ENCODE data around the gene PRAMEF14.
A peak's percentile ranks its signal among the peaks of the same experiment; 100 is the strongest.
"Not testable (repeated sequence)": the region's sequence is repeated elsewhere in the genome, so short reads cannot be mapped to it uniquely, and the experiment has no call there.

Gene PRAMEF14

DNA sequence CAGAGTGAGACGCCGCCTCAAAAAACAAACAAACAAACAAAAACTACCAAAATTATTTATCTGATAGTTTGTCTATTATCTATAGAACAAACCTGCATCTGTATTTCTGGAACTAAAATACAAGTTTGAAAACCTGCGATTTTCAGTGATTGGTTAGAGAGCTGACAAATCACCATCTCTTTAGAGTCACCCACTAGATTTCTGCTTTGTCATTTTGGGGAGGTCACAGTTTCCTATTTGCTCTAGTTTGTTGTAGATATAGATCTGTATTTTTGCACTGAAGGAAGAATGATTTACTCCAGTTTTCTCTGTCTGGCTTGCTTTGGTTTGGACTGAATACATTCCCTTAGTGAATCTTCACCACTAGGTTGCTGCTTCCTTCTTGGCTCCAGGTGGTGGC is 19.6 kb upstream of the PRAMEF14 start:
- H2BK5ac ChIP-seq (ENCODE audit: low read length); H2AK5ac ChIP-seq (ENCODE audit: low read depth, low read length); H3K9me3 ChIP-seq (replicated peaks in 1 of 2; ENCODE audit: control insufficient read depth in 2 of 2, insufficient read depth in 1 of 2, low read depth in 1 of 2, low read length in 2 of 2); H2AFZ ChIP-seq (ENCODE audit: low read length); H3K4me1 ChIP-seq (ENCODE audit: control insufficient read depth in 2 of 2, insufficient read depth in 1 of 2, low read depth in 1 of 2, low read length in 2 of 2); H3K23ac ChIP-seq (ENCODE audit: low read depth, low read length, poor library complexity); H3K4me2 ChIP-seq (ENCODE audit: insufficient read depth, low read length, poor library complexity, severe bottlenecking); H3K27ac ChIP-seq (replicated peaks; ENCODE audit: low read length); H2BK120ac ChIP-seq (ENCODE audit: low read depth, low read length); H3K36me3 ChIP-seq (replicated peaks in 1 of 2; ENCODE audit: control insufficient read depth in 2 of 2, insufficient read depth in 2 of 2, low read length in 2 of 2); H4K8ac ChIP-seq (ENCODE audit: low read depth, low read length); H3K27me3 ChIP-seq (ENCODE audit: control insufficient read depth in 3 of 3, insufficient read depth in 3 of 3, low read depth in 1 of 3, low read length in 3 of 3); H3K79me1 ChIP-seq (ENCODE audit: low read depth, low read length); H3K18ac ChIP-seq (ENCODE audit: low read length); H3K9ac ChIP-seq (ENCODE audit: low read depth, low read length, poor library complexity); H3K14ac ChIP-seq (ENCODE audit: low read length); H3K4me3 ChIP-seq (ENCODE audit: low read length in 2 of 2); H4K91ac ChIP-seq (ENCODE audit: low read depth, low read length, poor library complexity); H2BK12ac ChIP-seq (ENCODE audit: low read length); H2BK15ac ChIP-seq (ENCODE audit: low read length); DNase-seq (ENCODE audit: low spot score); H3K4ac ChIP-seq (ENCODE audit: low read length): not testable (repeated sequence)
- WGBS, 2 donors (ENCODE audit: extremely low coverage in 2 of 2, insufficient read length in 2 of 2, insufficient replicate concordance in 1 of 2): no CpG with 5 or more reads among the region's 3 CpGs

DNA sequence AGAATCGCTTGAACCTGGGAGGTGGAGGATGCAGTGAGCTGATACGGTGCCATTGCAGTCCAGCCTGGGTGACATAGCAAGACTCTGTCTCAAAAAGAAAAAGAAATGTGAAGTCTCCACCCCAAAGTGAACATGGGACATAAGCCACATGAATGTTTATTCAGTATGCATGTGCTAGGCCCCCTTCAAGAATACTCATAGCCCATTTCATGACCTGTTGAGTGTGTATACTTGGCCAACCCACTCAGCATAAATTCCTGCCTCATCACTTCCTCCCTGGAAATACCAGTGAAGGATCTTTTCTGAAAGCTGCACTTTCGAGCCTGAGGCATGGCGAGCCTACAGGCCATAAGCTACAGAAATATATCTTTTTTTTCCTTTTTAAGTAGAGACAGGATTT is 18.0 kb upstream of the PRAMEF14 start:
- H3K27me3 ChIP-seq (ENCODE audit: control insufficient read depth in 3 of 3, insufficient read depth in 3 of 3, low read depth in 1 of 3, low read length in 3 of 3); H3K23ac ChIP-seq (ENCODE audit: low read depth, low read length, poor library complexity); H2AK5ac ChIP-seq (ENCODE audit: low read depth, low read length); H2BK5ac ChIP-seq (ENCODE audit: low read length); H3K4me3 ChIP-seq (ENCODE audit: low read length in 2 of 2); H3K14ac ChIP-seq (ENCODE audit: low read length); H3K79me1 ChIP-seq (ENCODE audit: low read depth, low read length); H3K4me1 ChIP-seq (ENCODE audit: control insufficient read depth in 2 of 2, insufficient read depth in 1 of 2, low read depth in 1 of 2, low read length in 2 of 2); DNase-seq (ENCODE audit: low spot score); H3K36me3 ChIP-seq (replicated peaks in 1 of 2; ENCODE audit: control insufficient read depth in 2 of 2, insufficient read depth in 2 of 2, low read length in 2 of 2); H2BK120ac ChIP-seq (ENCODE audit: low read depth, low read length); H3K9ac ChIP-seq (ENCODE audit: low read depth, low read length, poor library complexity); H3K4me2 ChIP-seq (ENCODE audit: insufficient read depth, low read length, poor library complexity, severe bottlenecking); H2BK12ac ChIP-seq (ENCODE audit: low read length); H2AFZ ChIP-seq (ENCODE audit: low read length); H3K18ac ChIP-seq (ENCODE audit: low read length); H4K8ac ChIP-seq (ENCODE audit: low read depth, low read length); H3K27ac ChIP-seq (replicated peaks; ENCODE audit: low read length); H4K91ac ChIP-seq (ENCODE audit: low read depth, low read length, poor library complexity); H3K4ac ChIP-seq (ENCODE audit: low read length); H2BK15ac ChIP-seq (ENCODE audit: low read length); H3K9me3 ChIP-seq (replicated peaks in 1 of 2; ENCODE audit: control insufficient read depth in 2 of 2, insufficient read depth in 1 of 2, low read depth in 1 of 2, low read length in 2 of 2): not testable (repeated sequence)
- no CpG with 5 or more reads among the region's 4 CpGs for WGBS, 2 donors (ENCODE audit: extremely low coverage in 2 of 2, insufficient read length in 2 of 2, insufficient replicate concordance in 1 of 2)

DNA sequence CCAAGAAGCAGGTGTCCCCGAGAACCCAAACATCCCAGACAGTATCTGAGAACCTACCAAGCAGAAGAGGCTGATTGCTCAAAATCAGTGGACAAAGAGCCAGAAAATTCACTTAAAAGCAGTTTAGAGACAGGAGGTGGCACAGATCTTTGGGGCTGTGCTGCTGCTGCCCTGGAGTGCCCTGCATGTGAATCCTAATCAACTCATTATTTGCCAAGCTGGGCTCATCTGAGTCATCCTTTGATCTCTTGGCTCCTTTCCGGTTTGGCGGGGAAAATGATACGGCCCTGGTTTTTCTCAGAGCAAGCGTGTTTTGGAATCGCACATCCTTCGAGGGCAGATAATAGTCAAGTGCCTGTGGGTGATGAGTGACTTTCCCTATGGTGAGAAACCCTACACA is 15.4 kb upstream of the PRAMEF14 start:
- H3K9me3 ChIP-seq (replicated peaks in 1 of 2; ENCODE audit: control insufficient read depth in 2 of 2, insufficient read depth in 1 of 2, low read depth in 1 of 2, low read length in 2 of 2); H4K91ac ChIP-seq (ENCODE audit: low read depth, low read length, poor library complexity); H2BK5ac ChIP-seq (ENCODE audit: low read length); H3K4me3 ChIP-seq (ENCODE audit: low read length in 2 of 2); H2BK120ac ChIP-seq (ENCODE audit: low read depth, low read length); H3K14ac ChIP-seq (ENCODE audit: low read length); H2BK12ac ChIP-seq (ENCODE audit: low read length); H3K36me3 ChIP-seq (replicated peaks in 1 of 2; ENCODE audit: control insufficient read depth in 2 of 2, insufficient read depth in 2 of 2, low read length in 2 of 2); H3K23ac ChIP-seq (ENCODE audit: low read depth, low read length, poor library complexity); DNase-seq (ENCODE audit: low spot score); H3K27me3 ChIP-seq (ENCODE audit: control insufficient read depth in 3 of 3, insufficient read depth in 3 of 3, low read depth in 1 of 3, low read length in 3 of 3); H3K4me1 ChIP-seq (ENCODE audit: control insufficient read depth in 2 of 2, insufficient read depth in 1 of 2, low read depth in 1 of 2, low read length in 2 of 2); H3K9ac ChIP-seq (ENCODE audit: low read depth, low read length, poor library complexity); H3K4me2 ChIP-seq (ENCODE audit: insufficient read depth, low read length, poor library complexity, severe bottlenecking); H3K27ac ChIP-seq (replicated peaks; ENCODE audit: low read length); H3K4ac ChIP-seq (ENCODE audit: low read length); H3K79me1 ChIP-seq (ENCODE audit: low read depth, low read length); H2AK5ac ChIP-seq (ENCODE audit: low read depth, low read length); H3K18ac ChIP-seq (ENCODE audit: low read length); H4K8ac ChIP-seq (ENCODE audit: low read depth, low read length); H2BK15ac ChIP-seq (ENCODE audit: low read length); H2AFZ ChIP-seq (ENCODE audit: low read length): not testable (repeated sequence)
- no CpG with 5 or more reads among the region's 7 CpGs for WGBS, 2 donors (ENCODE audit: extremely low coverage in 2 of 2, insufficient read length in 2 of 2, insufficient replicate concordance in 1 of 2)

DNA sequence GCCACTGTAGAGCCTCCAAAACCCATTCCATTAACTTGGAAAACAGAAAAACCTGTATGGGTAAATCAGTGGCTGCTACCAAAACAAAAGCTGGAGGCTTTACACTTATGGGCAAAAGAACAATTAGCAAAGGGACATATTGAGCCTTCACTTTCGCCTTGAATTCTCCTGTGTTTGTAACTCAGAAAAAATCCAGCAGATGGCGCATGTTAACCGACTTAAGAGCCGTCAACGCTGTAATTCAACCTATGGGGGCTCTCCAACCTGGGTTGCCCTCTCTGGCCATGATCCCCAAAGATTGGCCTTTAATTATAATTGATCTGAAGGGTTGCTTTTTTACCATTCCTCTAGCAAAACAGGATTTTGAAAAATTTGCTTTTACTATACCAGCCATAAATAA is 9.8 kb upstream of the PRAMEF14 start:
- H3K36me3 ChIP-seq (replicated peaks in 1 of 2; ENCODE audit: control insufficient read depth in 2 of 2, insufficient read depth in 2 of 2, low read length in 2 of 2); H3K9me3 ChIP-seq (replicated peaks in 1 of 2; ENCODE audit: control insufficient read depth in 2 of 2, insufficient read depth in 1 of 2, low read depth in 1 of 2, low read length in 2 of 2); H2BK15ac ChIP-seq (ENCODE audit: low read length); H3K27ac ChIP-seq (replicated peaks; ENCODE audit: low read length); H3K14ac ChIP-seq (ENCODE audit: low read length); H3K4me1 ChIP-seq (ENCODE audit: control insufficient read depth in 2 of 2, insufficient read depth in 1 of 2, low read depth in 1 of 2, low read length in 2 of 2); H2BK120ac ChIP-seq (ENCODE audit: low read depth, low read length); H2BK5ac ChIP-seq (ENCODE audit: low read length); H3K4ac ChIP-seq (ENCODE audit: low read length); H4K91ac ChIP-seq (ENCODE audit: low read depth, low read length, poor library complexity); H4K8ac ChIP-seq (ENCODE audit: low read depth, low read length); H3K4me3 ChIP-seq (ENCODE audit: low read length in 2 of 2); H2BK12ac ChIP-seq (ENCODE audit: low read length); H3K18ac ChIP-seq (ENCODE audit: low read length); H3K79me1 ChIP-seq (ENCODE audit: low read depth, low read length); H3K23ac ChIP-seq (ENCODE audit: low read depth, low read length, poor library complexity); H2AFZ ChIP-seq (ENCODE audit: low read length); H3K9ac ChIP-seq (ENCODE audit: low read depth, low read length, poor library complexity); H2AK5ac ChIP-seq (ENCODE audit: low read depth, low read length); H3K4me2 ChIP-seq (ENCODE audit: insufficient read depth, low read length, poor library complexity, severe bottlenecking); H3K27me3 ChIP-seq (ENCODE audit: control insufficient read depth in 3 of 3, insufficient read depth in 3 of 3, low read depth in 1 of 3, low read length in 3 of 3): not testable (repeated sequence)
- peak; percentile 43 for DNase-seq (ENCODE audit: low spot score)
- no CpG with 5 or more reads among the region's 5 CpGs for WGBS, 2 donors (ENCODE audit: extremely low coverage in 2 of 2, insufficient read length in 2 of 2, insufficient replicate concordance in 1 of 2)
